Hepatocyte (in vitro differentiated cells): ENCODE results near the gene GRID1. TPM values are rescaled to one million over a fixed set of nuclear protein-coding genes. Genes with fewer than 3 reads are reported as not detected.

Source experiments
- DNase-seq: peaks from one replicate; pipeline ENCODE4 v3.0.0-alpha.2; 2016; ENCODE audit warnings: low spot score
- H2AFZ ChIP-seq: fragments of 200-600 bp; sonication (generic); 2 replicates; pipeline ENCODE4 v1.6.0; 2016; ENCODE audit warnings: antibody characterized with exemption, mild to moderate bottlenecking
- H3K27ac ChIP-seq: fragments of 200-600 bp; sonication (generic); 2 replicates; pipeline ENCODE4 v1.5.1; 2016; ENCODE audit warnings: mild to moderate bottlenecking
- H3K27me3 ChIP-seq: fragments of 200-600 bp; sonication (generic); 2 replicates; pipeline ENCODE4 v1.6.1; 2016
- H3K36me3 ChIP-seq: fragments of 200-600 bp; sonication (generic); replicated peaks from 2 replicates; pipeline ENCODE4 v1.5.1; 2016; ENCODE audit warnings: low read depth; ENCODE audit not compliant: insufficient read depth
- H3K4me1 ChIP-seq: fragments of 200-600 bp; sonication (generic); 2 replicates; pipeline ENCODE4 v1.5.1; 2016; ENCODE audit warnings: mild to moderate bottlenecking, moderate library complexity; ENCODE audit not compliant: insufficient read depth
- H3K4me2 ChIP-seq: fragments of 200-600 bp; sonication (generic); 2 replicates; pipeline ENCODE4 v1.6.0; 2016
- H3K4me3 ChIP-seq: fragments of 200-600 bp; sonication (generic); 2 replicates; pipeline ENCODE4 v1.5.1; 2016; ENCODE audit warnings: mild to moderate bottlenecking
- H3K79me2 ChIP-seq: fragments of 200-600 bp; sonication (generic); 2 replicates; pipeline ENCODE4 v1.6.0; 2017; ENCODE audit warnings: mild to moderate bottlenecking
- H3K9me2 ChIP-seq: fragments of 200-600 bp; sonication (generic); replicated peaks from 2 replicates; pipeline ENCODE4 v1.6.0; 2017; ENCODE audit warnings: mild to moderate bottlenecking; ENCODE audit not compliant: insufficient read depth
- H3K9me3 ChIP-seq: fragments of 200-600 bp; sonication (generic); 2 replicates; pipeline ENCODE4 v1.5.1; 2016; ENCODE audit warnings: low read depth, mild to moderate bottlenecking
- H4K20me1 ChIP-seq: fragments of 200-600 bp; sonication (generic); 2 replicates; pipeline ENCODE4 v1.6.0; 2016; ENCODE audit warnings: mild to moderate bottlenecking; ENCODE audit not compliant: insufficient read depth, poor library complexity, severe bottlenecking
- EZH2 ChIP-seq: fragments of 200-600 bp; sonication (generic); IDR thresholded peaks from 2 replicates; pipeline ENCODE4 v1.6.1; 2016; ENCODE audit warnings: antibody characterized with exemption, mild to moderate bottlenecking, borderline replicate concordance
- EZH2phosphoT487 ChIP-seq: fragments of 200-600 bp; sonication (generic); IDR thresholded peaks from one replicate; pipeline ENCODE4 v1.6.1; 2018; ENCODE audit warnings: antibody characterized with exemption, mild to moderate bottlenecking, low read depth, moderate library complexity; ENCODE audit not compliant: unreplicated experiment, severe bottlenecking
- WGBS: methylation state at CpG from one replicate; pipeline ENCODE4 v1.1.6; 2016; ENCODE audit warnings: low lambda C conversion rate; ENCODE audit errors: missing lambda C conversion rate; 5-methylcytosine and 5-hydroxymethylcytosine counted together
- polyA plus RNA-seq: library from polyadenylated mRNA; unstranded; fragments of >200 nt; fragmentation: Nextera tagmentation; extraction: Ambion mirVana; gene quantifications from 2 replicates; pipeline ENCODE4 v1.2.1, GENCODE V29; 2016
- total RNA-seq: library from RNA; depleted of rRNA; stranded (reverse); fragments of >200 nt; gene quantifications from 2 replicates; pipeline ENCODE4 v1.2.3, GENCODE V29; 2014
- TF ChIP-seq, protein P1 (sequence below): fragments of 200-600 bp; sonication (generic); IDR thresholded peaks from 2 replicates; pipeline ENCODE4 v1.5.1; 2016; ENCODE audit warnings: antibody characterized with exemption, mild to moderate bottlenecking; ENCODE audit not compliant: poor library complexity

GRID1 gene
- total and polyA plus RNA-seq, 2 experiments from 2014 or later: 0.07 to 0.37 TPM

DNA sequence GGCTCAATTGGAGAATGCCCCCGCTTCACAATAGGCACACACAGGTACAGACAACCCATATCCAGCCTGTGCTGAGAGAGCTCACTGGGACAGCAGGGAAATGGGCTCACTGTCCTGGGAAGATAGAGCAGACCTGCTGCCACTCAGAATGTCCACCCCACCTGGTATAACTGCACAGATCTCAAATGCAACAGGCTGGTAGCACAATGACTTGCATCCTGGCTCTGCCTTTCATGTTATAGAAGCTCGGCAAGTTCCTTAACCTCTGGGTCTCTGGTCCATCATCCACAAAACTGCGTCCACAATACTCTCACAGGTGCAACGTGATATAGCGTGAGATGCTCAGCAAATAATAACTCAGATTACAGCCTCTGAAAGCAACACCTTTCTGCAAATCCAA is 295.4 kb downstream of the GRID1 start:
- H4K20me1 ChIP-seq: no peaks in the 10 kb centered on the region
- no peaks in the 10 kb centered on the region for H3K27me3 ChIP-seq
- no peak overlapping the region for H3K4me3 ChIP-seq
- TF ChIP-seq, protein P1, sequence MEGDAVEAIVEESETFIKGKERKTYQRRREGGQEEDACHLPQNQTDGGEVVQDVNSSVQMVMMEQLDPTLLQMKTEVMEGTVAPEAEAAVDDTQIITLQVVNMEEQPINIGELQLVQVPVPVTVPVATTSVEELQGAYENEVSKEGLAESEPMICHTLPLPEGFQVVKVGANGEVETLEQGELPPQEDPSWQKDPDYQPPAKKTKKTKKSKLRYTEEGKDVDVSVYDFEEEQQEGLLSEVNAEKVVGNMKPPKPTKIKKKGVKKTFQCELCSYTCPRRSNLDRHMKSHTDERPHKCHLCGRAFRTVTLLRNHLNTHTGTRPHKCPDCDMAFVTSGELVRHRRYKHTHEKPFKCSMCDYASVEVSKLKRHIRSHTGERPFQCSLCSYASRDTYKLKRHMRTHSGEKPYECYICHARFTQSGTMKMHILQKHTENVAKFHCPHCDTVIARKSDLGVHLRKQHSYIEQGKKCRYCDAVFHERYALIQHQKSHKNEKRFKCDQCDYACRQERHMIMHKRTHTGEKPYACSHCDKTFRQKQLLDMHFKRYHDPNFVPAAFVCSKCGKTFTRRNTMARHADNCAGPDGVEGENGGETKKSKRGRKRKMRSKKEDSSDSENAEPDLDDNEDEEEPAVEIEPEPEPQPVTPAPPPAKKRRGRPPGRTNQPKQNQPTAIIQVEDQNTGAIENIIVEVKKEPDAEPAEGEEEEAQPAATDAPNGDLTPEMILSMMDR: no peak
- TF ChIP-seq EZH2 (no peak), EZH2phosphoT487 (no peak)
- no peak overlapping the region for H3K27ac ChIP-seq
- H3K79me2 ChIP-seq: no peaks in the 10 kb centered on the region
- no peaks in the 10 kb centered on the region for H3K4me1 ChIP-seq
- no peak for DNase-seq
- WGBS: 81% methylated on average over 5 of the region's 5 CpGs
- no peaks in the 10 kb centered on the region for H3K9me3 ChIP-seq
- no peak overlapping the region for H3K4me2 ChIP-seq
- H2AFZ ChIP-seq: no peak overlapping the region
- no peaks in the 10 kb centered on the region for H3K36me3 ChIP-seq
- H3K9me2 ChIP-seq: no peaks in the 10 kb centered on the region

DNA sequence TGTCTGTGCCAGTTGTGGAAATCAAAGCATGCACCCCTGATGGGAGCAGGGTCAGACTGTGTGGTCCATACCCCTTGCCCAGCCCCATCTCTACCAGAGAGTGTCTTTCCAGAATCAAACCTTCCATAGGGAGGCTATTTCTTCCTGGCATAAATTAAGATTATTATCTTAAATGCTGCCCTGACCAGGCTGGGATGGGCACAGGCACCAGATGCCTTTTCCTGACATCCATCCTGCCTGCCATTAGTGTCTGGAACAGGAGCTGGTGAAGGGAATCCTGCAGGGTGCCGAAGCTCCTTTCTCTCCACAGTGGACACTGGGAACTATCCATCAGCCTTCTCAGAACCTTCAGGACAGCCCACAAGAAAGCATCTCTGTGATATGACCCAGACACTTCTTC is 296.3 kb downstream of the GRID1 start:
- Histone ChIP-seq H3K4me3 (no peak overlapping the region), H3K9me3 (no peaks in the 10 kb centered on the region), H3K4me1 (no peaks in the 10 kb centered on the region), H2AFZ (no peak overlapping the region), H3K36me3 (no peaks in the 10 kb centered on the region), H4K20me1 (no peaks in the 10 kb centered on the region), H3K79me2 (no peaks in the 10 kb centered on the region), H3K27ac (no peak overlapping the region), H3K27me3 (no peaks in the 10 kb centered on the region), H3K4me2 (no peak overlapping the region), H3K9me2 (no peaks in the 10 kb centered on the region)
- DNase-seq: no peak
- 79% methylated on average over 1 of the region's 1 CpG for WGBS
- no peak for TF ChIP-seq EZH2
- TF ChIP-seq, protein P1: no peak
- TF ChIP-seq EZH2phosphoT487: no peak

DNA sequence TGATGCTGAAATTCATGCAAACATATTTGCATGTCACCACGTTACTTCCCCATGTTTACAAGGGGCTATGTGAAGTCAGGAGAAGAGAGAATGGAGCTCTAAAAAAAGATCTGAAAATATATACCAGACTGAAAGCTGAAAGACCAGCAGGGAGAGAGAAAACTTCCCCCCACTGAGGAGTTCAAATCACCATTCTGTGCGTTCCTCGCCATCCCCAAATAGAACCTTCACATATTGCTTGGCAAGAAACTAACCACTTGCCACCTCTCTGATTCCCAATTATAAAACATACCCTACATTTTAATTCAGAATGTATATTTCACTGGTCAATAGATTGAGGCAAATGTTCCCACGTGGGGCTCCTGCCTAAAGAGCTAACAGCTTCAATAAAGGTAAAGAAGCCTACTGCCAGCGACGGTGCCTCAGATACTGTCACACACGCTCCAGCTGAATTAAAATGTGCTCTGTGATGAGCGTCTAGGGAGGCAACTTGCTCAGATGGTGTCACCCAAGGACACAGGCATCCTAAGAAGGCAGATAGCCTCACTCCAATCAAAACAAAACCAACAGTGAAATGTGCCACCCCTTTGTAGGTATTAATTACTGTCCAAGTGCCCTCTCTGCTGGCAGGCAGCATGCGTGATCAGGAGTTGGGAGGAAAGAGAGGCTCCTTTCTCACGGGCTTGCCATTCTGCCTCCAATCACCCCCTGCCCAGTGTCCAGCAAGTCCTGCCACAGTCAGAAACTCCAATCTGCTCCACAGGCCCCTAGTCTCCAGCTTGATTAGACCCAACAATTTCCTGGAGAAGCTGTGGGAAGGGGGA is 298.2 kb downstream of the GRID1 start:
- Histone ChIP-seq H3K27ac (no peak overlapping the region), H3K4me2 (no peak overlapping the region), H3K36me3 (no peaks in the 10 kb centered on the region), H4K20me1 (no peaks in the 10 kb centered on the region), H3K4me3 (no peak overlapping the region), H2AFZ (no peak overlapping the region), H3K27me3 (no peaks in the 10 kb centered on the region), H3K4me1 (no peaks in the 10 kb centered on the region), H3K9me2 (no peaks in the 10 kb centered on the region), H3K9me3 (no peaks in the 10 kb centered on the region), H3K79me2 (no peaks in the 10 kb centered on the region)
- 82% methylated on average over 9 of the region's 10 CpGs for WGBS
- TF ChIP-seq, protein P1: no peak
- DNase-seq: no peak
